Activated T-cell treated with anti-CD3 and anti-CD28 coated beads for 4 hours (primary cell): ENCODE data around the gene EVA1B.
A peak's percentile ranks its signal among the peaks of the same experiment; 100 is the strongest.

ENCODE experiments used
- DNase-seq: peaks from one replicate; pipeline ENCODE4 v3.0.0-alpha.2; 2020

EVA1B gene

GRCh38 chr1:36323636-36324352 lies at the start of gene EVA1B:
TSS of gene EVA1B (minus strand) at chr1:36323645. CDS start at chr1:36323037, 608 bp downstream.
- no peak for DNase-seq

GRCh38 chr1:36372617-36373016 lies 49.2 kb upstream of the EVA1B start:
- no peak for DNase-seq

GRCh38 chr1:36369061-36369861 lies 45.8 kb upstream of the EVA1B start:
- peak; percentile 87 for DNase-seq

GRCh38 chr1:36367798-36368197 lies 44.4 kb upstream of the EVA1B start:
- no peak for DNase-seq

- no peak for DNase-seq
Measured at GRCh38 chr1:36367066-36367465, 43.6 kb upstream of the EVA1B start.

- DNase-seq = peak; percentile 21
Measured at GRCh38 chr1:36366091-36366661, 42.7 kb upstream of the EVA1B start.

GRCh38 chr1:36365381-36365780 lies 41.9 kb upstream of the EVA1B start:
- DNase-seq = no peak

- no peak for DNase-seq
Measured at GRCh38 chr1:36359911-36360550, 36.6 kb upstream of the EVA1B start.

- no peak for DNase-seq
Measured at GRCh38 chr1:36359383-36359782, 35.9 kb upstream of the EVA1B start.

GRCh38 chr1:36358514-36359084 lies 35.2 kb upstream of the EVA1B start:
- DNase-seq = no peak

- no peak for DNase-seq
Measured at GRCh38 chr1:36355811-36356210, 32.4 kb upstream of the EVA1B start.

- DNase-seq = no peak
Measured at GRCh38 chr1:36354486-36354885, 31.0 kb upstream of the EVA1B start.

GRCh38 chr1:36352910-36353878 lies 29.7 kb upstream of the EVA1B start:
- no peak for DNase-seq

- no peak for DNase-seq
Measured at GRCh38 chr1:36352125-36352909, 28.9 kb upstream of the EVA1B start.

GRCh38 chr1:36351227-36351977 lies 28.0 kb upstream of the EVA1B start:
- DNase-seq = no peak

- DNase-seq = peak; percentile 34
Measured at GRCh38 chr1:36350659-36351226, 27.3 kb upstream of the EVA1B start.

- no peak for DNase-seq
Measured at GRCh38 chr1:36349839-36350238, 26.4 kb upstream of the EVA1B start.

- no peak for DNase-seq
Measured at GRCh38 chr1:36349241-36349671, 25.8 kb upstream of the EVA1B start.

GRCh38 chr1:36346741-36347370 lies 23.4 kb upstream of the EVA1B start:
- DNase-seq = no peak
